NOMO-1 treated with DMSO at 0.1 percent for 48 hours (cell line): ENCODE results near the gene OR52I1.
A peak's percentile ranks its signal among the peaks of the same experiment; 100 is the strongest.

Source experiments
- DNase-seq: peaks from one replicate; lab custom pipeline; 2025; ENCODE audit not compliant: unreplicated experiment; lab: John Stamatoyannopoulos, UW

OR52I1 gene, protein sequence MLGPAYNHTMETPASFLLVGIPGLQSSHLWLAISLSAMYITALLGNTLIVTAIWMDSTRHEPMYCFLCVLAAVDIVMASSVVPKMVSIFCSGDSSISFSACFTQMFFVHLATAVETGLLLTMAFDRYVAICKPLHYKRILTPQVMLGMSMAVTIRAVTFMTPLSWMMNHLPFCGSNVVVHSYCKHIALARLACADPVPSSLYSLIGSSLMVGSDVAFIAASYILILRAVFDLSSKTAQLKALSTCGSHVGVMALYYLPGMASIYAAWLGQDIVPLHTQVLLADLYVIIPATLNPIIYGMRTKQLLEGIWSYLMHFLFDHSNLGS

GRCh38 chr11:4593739-4594138 lies at the start of gene OR52I1:
Gene OR52I1 (plus strand): TSS chr11:4594039. CDS start chr11:4594039, 0 bp downstream.
- DNase-seq = no peak

DNA sequence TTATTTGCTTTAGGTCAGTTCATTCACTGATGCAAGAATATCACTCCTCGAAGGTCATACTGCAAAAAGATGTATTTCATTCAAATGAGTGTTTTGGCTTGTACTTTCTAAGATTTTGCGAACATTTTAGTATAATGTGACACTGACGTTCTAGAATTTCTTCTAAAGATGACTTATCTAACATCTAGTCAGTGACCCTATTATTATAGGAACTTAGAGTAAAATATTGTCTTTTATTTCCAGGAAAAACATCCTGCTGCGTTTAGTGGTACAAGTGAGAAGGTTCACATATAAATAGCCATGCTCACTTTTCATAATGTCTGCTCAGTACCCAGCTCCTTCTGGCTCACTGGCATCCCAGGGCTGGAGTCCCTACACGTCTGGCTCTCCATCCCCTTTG lies 48.9 kb upstream of the OR52I1 start, which contains the start of gene OR52M1:
Gene OR52M1, plus strand, starts transcription at position 301 of the 400 bp plus-strand sequence. Its CDS starts 0 bp downstream, at position 301.
- no peak for DNase-seq

DNA sequence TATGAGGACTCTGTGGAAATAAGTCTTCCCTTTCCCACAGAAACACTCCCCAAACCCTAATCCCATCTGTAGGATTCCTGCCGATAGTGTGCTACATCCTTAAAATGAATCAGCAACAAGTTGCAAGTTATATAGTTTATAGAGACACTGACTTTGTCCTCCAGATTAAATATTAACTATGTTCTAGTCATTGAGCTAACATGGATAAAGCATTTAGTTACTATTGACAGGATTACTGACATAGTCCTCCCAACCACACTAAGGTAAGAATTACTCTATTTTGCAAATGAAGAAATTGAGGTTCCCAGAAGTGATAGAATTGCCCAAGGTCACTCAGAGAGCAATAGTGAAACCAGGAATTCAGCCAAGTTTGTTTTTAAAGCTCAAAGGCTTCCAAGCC lies 47.0 kb upstream of the OR52I1 start:
- no peak for DNase-seq

DNA sequence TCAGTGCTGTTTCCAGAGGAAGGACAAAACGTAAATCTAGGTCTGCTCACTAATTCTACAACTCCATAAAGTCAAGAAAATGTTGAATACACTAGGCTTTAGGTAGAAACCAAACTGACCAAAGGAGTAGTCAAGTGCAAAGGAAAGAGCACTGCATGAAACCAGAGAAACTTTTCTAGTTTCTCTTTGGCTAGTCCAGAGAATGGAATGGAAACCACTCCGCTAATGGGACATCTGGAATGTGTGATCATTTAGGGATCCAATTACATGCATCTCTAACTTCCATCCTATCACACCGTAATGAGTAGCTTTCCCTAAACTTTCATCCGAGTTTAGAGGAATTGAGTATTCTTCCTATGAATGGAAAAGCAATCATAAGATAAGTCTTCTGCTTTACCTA lies 46.4 kb upstream of the OR52I1 start:
- DNase-seq = no peak

- peak; percentile 10 for DNase-seq
Observed at GRCh38 chr11:4551346-4551979, 42.4 kb upstream of the OR52I1 start.

DNA sequence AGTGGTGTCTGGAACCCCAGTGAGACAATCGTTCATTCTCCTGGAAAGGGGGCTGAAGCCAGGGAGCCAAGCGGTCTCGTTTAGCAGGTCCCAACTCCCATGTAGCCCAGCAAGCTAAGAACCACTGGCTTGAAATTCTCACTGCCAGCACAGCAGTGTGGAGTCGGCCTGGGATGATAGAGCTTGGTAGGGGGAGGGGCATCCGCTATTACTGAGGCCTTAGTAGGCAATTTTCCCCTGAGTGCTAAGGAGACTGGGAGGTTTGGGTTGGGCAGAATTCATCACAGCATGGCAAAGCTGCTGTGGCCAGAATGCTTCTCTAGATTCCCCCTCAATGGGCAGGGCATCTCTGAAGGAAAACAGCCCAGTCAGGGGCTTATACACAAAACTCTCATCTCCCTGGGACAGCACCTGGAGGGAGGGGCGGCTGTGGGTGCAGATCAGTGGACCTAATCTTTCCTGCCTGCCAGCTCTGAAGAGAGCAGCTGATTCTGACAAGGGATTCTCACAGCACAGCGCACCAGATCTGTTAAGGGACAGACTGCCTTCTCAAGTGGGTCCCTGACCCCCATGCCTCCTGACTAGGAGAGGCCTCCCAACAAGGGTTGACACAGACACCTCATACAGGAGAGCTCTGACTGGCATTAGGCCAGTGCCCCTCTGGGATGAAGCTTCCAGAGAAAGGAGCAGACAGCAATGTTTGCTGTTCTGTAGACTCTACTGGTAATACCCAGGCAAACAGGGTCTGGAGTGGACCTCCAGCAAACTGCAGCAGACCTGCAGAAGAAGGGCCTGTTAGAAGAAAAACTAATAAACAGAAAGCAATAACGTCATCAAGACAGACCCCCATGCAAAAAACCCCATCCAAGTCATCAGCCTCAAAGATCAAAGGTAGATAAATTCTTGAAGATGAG lies 34.1 kb upstream of the OR52I1 start:
- DNase-seq = no peak

DNA sequence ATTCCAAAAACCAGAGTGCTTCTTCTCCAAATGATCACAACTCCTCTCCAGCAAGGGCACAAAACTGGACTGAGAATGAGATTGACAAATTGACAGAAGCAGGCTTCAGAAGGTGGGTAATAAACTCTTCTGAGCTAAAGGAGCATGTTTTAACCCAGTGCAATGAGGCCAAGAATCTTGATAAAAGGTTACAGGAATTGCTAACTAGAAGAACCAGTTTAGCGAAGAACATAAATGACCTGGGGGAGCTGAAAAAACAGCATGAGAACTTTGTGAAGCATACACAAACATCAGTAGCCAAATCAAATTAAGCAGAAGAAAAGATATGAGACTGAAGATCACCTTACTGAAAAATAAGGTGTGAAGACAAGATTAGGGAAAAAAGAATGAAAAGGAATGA lies 33.4 kb upstream of the OR52I1 start:
- no peak for DNase-seq

- DNase-seq = no peak
Observed at GRCh38 chr11:4565371-4565770, 28.5 kb upstream of the OR52I1 start.

DNA sequence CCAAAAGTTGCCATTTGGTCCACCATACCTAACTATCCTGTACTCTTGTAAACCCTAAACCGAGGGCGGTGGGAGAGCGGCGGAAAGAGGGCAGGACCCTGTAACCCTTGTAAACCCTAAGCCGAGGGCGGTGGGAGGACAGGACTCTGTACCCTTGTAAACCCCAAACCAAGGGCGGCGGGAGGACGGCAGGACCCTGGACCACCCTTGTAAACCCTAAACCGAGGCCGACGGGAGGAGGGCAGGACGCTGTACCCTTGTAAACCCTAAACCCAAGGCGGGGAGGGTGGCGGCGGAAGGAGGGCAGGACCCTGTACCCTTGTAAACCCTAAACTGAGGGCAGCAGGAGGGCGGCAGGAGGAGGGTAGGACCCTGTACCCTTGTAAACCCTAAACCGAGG lies 24.8 kb upstream of the OR52I1 start:
- no peak for DNase-seq

DNA sequence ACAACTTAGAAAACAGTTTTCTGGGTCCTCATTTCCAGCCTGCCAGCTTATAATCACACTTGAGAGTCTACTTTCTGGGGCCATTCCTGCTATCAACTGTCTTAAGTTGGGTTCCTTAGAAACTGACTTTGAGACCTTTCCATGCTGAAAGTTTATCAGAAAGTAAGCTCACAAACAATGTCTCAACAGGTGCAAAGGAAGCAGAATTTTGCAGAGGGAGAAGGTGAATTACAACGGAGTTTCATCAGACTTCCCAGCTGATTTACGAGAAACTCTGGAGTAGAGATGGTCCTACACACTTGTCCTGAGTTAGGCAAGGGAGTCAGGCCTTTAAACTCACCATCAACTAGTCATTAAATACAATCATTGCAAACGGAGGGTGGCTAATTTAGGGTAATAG lies 17.0 kb upstream of the OR52I1 start:
- DNase-seq = no peak

DNA sequence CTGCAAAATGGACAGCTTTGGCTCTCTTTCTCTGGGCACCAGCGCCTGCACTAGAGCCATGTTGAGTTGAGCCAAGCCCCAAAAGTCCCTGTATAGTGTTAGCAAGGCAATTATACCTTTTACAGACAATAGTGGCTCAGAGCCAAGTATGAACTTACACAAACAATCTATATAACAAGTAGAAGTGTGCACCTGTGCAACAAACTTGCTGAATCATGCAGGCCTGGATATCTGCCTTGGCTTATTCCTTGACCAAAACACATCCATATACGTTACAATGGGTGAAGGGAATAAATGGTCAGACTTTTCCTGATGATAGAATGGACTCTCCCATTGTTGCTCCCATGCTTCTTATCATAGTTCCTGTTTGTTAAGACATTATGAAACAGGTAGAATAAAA lies 16.1 kb upstream of the OR52I1 start:
- no peak for DNase-seq

DNA sequence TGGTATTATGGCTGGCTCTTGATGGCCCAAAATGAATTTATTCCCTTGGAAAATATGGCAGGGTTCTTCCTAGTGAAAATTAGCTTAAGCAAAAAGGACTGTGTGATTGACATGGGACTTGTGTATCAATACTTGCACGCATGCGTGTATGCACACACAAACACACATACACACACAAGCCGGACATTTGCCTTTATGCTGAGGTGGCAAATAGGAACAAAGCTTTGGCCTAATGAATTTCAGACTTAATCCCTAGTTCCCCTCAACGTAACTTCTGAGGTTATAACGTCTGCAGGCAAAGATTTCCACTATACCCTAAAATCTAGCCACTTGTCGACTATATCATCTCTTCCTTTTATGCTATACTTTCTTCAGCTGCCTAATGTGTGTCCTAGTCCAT lies 15.2 kb upstream of the OR52I1 start:
- no peak for DNase-seq

DNA sequence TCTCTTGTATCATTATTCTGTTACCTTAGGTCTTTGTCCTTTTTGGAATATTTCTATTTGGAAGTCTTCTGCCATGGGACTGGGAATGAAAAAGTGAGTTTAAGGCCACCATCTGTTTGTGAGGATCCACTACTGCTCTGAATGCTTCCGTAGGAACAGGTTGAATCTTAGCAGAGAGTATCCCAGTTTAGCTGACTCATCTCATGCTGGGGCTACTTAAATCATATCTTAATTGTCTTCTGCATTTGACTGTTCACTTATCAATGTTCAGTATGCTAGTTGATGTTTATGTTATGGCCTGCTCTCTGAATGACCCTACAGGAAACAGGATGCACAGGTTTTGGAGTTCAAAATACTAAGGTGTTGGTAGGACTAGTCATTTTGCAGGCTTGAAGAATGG lies 13.7 kb upstream of the OR52I1 start:
- DNase-seq = no peak

DNA sequence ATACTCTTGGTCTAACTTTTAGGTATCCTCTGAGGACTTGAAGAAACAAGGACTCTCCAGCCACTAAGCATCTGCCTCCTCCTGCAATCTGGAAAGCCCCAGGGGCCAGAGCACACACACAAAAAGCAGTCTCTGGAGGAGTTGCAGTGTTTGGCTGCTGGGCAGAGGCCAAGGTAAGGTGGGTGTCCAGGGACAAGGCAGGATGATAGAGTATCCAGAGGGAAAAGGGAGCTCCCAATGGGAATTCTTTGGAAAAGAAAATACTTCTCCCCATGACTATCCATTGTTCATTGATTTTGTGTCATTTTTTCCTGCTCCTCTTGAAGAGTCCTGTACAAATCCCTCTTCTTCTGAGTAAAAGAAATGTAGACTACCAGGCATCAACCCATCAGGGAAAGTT lies 12.4 kb upstream of the OR52I1 start, which contains the start of gene OR52I2:
Gene OR52I2, plus strand, starts transcription at position 301 of the 400 bp plus-strand sequence.
- DNase-seq = no peak

DNA sequence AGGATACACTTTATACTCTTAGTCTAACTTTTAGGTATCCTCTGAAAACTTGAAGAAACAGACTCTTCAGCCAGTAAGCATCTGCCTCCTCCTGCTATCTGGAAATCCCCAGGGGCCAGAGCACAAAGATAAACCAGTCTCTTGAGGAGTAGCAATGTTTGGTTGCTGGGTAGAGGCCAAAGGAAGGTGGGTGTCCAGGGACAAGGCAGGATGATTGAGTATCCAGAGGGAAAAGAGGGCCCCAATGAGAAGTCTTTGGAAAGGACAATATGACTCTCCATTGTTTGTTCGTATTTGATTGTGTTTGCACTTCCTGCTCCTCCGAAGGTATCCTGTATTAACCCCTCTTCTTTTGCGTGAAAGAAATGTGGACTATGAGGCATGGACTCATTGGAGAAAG lies 4.8 kb upstream of the OR52I1 start:
- no peak for DNase-seq

DNA sequence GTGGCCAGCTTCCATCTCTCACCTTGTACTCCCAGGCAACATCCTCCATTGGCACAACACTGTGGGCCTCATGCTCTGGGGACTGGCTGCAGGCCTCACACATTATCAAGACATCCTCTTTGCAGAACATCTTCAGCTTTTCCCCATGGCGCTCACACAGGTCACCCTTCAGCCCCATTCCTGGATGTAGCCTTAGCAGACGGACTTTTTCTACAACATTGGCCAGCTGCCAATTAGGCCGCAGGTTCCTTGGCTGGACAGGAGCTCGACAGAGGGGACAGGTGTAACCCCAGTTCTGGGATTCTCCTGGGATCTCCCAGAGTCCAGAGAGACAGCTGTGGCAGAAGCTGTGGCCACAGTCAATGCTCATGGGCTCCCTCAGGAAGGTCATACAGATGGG lies 11.2 kb downstream of the OR52I1 start:
- DNase-seq = no peak

DNA sequence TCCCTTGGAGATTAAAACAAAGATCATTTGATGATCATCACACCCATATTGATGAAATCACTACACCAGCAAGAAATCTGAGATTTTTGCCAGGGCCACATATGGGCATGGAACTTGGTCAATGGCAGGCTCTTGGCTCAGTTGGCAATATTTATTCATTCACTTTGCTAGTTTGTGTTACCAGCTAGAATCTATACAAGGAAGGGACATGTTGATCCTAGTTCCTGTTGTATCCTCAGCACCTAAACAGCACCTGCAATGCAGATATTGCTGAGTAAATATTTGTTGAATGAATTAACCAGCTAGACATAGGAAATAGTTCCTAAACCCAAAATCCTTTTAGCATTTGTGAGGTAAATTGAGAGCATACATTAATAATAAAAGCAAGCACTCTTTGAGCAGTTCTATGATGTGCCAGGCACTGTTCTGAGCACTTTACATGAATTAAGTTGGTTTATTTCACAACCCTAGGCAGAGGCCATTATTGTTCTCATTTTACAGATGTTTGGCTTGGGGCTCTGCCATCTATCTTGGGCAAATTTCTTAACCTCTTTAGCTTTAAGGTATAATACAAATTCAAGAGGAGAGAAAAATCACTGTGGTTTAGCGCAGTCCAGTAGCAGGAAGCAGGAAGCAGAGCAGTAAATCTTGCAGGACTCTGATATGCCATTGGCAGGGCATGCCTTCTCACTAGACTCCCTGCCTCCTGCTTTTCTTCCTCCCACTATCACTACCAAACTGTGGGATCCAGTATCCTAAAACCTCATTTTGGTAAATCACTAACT lies 12.6 kb downstream of the OR52I1 start:
- peak; percentile 5 for DNase-seq

DNA sequence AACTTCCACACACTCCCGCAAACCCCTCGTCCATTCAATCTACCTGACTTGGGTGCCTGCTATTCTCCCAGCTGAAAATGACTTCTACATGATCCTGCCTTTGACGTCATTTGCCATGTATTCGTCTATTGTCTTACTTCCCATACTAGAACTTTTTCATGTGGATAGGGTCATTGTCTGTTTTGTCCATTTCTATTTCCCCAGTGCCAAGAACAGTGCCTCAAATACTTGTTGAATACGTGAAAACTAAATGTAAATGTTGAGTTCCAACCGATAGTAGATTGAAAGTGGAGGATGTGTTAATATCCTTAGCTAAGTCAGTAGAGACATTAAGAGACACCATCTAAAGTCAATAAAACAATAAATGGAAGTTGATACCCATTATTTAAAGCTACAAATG lies 13.3 kb downstream of the OR52I1 start:
- DNase-seq = no peak

- peak; percentile 87 for DNase-seq
Observed at GRCh38 chr11:4607781-4608666, 14.2 kb downstream of the OR52I1 start, which contains the start of gene TRIM68. Gene TRIM68 (minus strand): TSS chr11:4608231. CDS start chr11:4605504, 2,727 bp downstream.
